BJ (cell line): ENCODE data around the gene ATP8A2. TPM values are rescaled to one million over a fixed set of nuclear protein-coding genes. Genes with fewer than 3 reads are reported as not detected.

Experiments used
- CTCF ChIA-PET: fragments of 350-600 bp; formaldehyde crosslinking; extraction: SDS; loops from one replicate; lab custom pipeline; 2021; ENCODE audit warnings: antibody characterized with exemption, inconsistent platforms; lab: Yijun Ruan, JAX
- POLR2A ChIA-PET: fragments of 300-600 bp; sonication (Branson Sonifier 250); formaldehyde crosslinking; extraction: SDS; loops from one replicate; lab custom pipeline; 2021; ENCODE audit warnings: antibody characterized with exemption; lab: Charles Lee
- DNase-seq: peaks from one replicate; pipeline ENCODE4 v3.0.0-alpha.2; 2011; ENCODE audit warnings: low read depth
- H3K27me3 ChIP-seq: 2 replicates; pipeline ENCODE4 v1.6.0; 2011; ENCODE audit warnings: low read length; ENCODE audit not compliant: control insufficient read depth, insufficient read depth
- H3K36me3 ChIP-seq: 2 replicates; pipeline ENCODE4 v1.5.1; 2011; ENCODE audit warnings: low read length; ENCODE audit not compliant: control insufficient read depth, insufficient read depth
- H3K4me3 ChIP-seq: 2 replicates; pipeline ENCODE4 v1.5.1; 2011; ENCODE audit warnings: low read depth, mild to moderate bottlenecking, control low read depth, low read length
- CTCF ChIP-seq: IDR thresholded peaks from 2 replicates; pipeline ENCODE4 v1.5.1; 2011; ENCODE audit warnings: low read depth, mild to moderate bottlenecking, control low read depth, inconsistent platforms, low read length, moderate library complexity; ENCODE audit not compliant: insufficient read depth
- polyA plus RNA-seq: library from polyadenylated mRNA; depleted of rRNA; stranded (reverse); fragments of >200 nt; gene quantifications from 2 replicates; pipeline ENCODE4 v1.2.3, GENCODE V29; 2011

Gene ATP8A2
- polyA plus RNA-seq, 1 experiment, result 0.02 TPM

GRCh38 chr13:25961294-25961693 is 589.5 kb downstream of the ATP8A2 start:
- no peaks in the 10 kb centered on the region for H3K27me3 ChIP-seq
- no peaks in the 10 kb centered on the region for H3K36me3 ChIP-seq
- ChIA-PET POLR2A (no interaction called here), CTCF (no interaction called here)
- no peak overlapping the region for H3K4me3 ChIP-seq
- DNase-seq, result no peak
- TF ChIP-seq CTCF, result no peak

- DNase-seq, result no peak
- CTCF ChIA-PET, result no interaction called here
- H3K27me3 ChIP-seq, result no peaks in the 10 kb centered on the region
- no peak overlapping the region for H3K4me3 ChIP-seq
- no peak for TF ChIP-seq CTCF
- POLR2A ChIA-PET, result no interaction called here
- H3K36me3 ChIP-seq, result no peaks in the 10 kb centered on the region
Measured at GRCh38 chr13:25963674-25964073, 591.9 kb downstream of the ATP8A2 start.

GRCh38 chr13:25965596-25965995 is 593.8 kb downstream of the ATP8A2 start:
- POLR2A ChIA-PET, result no interaction called here
- Histone ChIP-seq H3K4me3 (no peak overlapping the region), H3K27me3 (no peaks in the 10 kb centered on the region), H3K36me3 (no peaks in the 10 kb centered on the region)
- DNase-seq, result no peak
- no peak for TF ChIP-seq CTCF
- CTCF ChIA-PET, result no interaction called here

GRCh38 chr13:25966086-25966485 is 594.3 kb downstream of the ATP8A2 start:
- Histone ChIP-seq H3K36me3 (no peaks in the 10 kb centered on the region), H3K4me3 (no peak overlapping the region), H3K27me3 (no peaks in the 10 kb centered on the region)
- ChIA-PET CTCF (no interaction called here), POLR2A (no interaction called here)
- DNase-seq, result no peak
- TF ChIP-seq CTCF, result no peak

GRCh38 chr13:25967144-25967543 is 595.4 kb downstream of the ATP8A2 start:
- Histone ChIP-seq H3K36me3 (no peaks in the 10 kb centered on the region), H3K27me3 (no peaks in the 10 kb centered on the region), H3K4me3 (no peak overlapping the region)
- ChIA-PET CTCF (no interaction called here), POLR2A (no interaction called here)
- no peak for TF ChIP-seq CTCF
- DNase-seq, result no peak
